Middle frontal gyrus (tissue), 1 donor: ENCODE results near the gene RNF150.
"Not testable (repeated sequence)": the region's sequence is repeated elsewhere in the genome, so short reads cannot be mapped to it uniquely, and the experiment has no call there.

Experiments
- DNase-seq: peaks from one replicate; pipeline ENCODE4 v3.0.0-alpha.2; 2015; ENCODE audit warnings: low spot score; ENCODE audit errors: extremely low spot score

Gene RNF150

GRCh38 chr4:140829825-140830224, 303.4 kb downstream of the RNF150 start:
- no peak for DNase-seq

DNA sequence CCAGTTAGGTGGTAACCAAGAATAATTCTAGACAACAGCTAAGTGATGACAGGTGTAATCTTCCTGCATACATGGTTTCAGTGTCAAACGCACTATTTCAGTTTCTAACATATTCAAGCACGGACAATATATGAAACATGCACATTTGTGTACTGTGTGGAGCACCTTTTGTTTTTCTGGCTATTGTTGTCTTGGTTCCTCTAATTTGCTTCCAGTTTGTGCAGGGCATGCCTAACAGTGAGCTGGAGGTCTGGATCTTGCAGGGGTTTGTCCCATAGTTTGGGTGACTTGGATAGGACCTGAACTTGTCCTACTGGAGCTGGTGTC, 306.6 kb downstream of the RNF150 start:
- no peak for DNase-seq

GRCh38 chr4:140820520-140820919, 312.7 kb downstream of the RNF150 start:
- DNase-seq: not testable (repeated sequence)

GRCh38 chr4:140819610-140820009, 313.7 kb downstream of the RNF150 start:
- no peak for DNase-seq

DNA sequence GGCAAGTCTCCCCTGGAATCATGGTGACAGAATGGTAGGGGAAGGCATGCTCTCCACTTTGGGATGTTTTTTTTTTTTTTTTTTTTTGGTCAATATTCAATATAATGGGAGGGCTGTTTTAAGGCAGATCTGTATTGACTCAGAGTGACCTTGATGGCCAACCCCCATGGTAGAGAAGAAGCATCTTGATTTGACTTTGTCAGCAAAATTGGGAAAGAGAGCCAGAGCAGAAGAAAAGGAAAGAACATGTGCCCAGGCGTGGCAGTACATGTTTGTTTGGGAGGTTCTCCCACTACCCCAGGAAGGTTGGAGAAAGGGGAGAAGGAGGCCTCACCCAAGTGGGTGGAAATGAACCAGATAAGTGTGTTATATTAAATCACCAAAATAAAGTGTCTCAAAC, 314.8 kb downstream of the RNF150 start:
- no peak for DNase-seq

- no peak for DNase-seq
These were observed 316.3 kb downstream of the RNF150 start for GRCh38 chr4:140816806-140817510.

GRCh38 chr4:140813804-140814203, 319.5 kb downstream of the RNF150 start:
- DNase-seq: no peak

GRCh38 chr4:140812916-140813315, 320.4 kb downstream of the RNF150 start:
- DNase-seq: no peak

DNA sequence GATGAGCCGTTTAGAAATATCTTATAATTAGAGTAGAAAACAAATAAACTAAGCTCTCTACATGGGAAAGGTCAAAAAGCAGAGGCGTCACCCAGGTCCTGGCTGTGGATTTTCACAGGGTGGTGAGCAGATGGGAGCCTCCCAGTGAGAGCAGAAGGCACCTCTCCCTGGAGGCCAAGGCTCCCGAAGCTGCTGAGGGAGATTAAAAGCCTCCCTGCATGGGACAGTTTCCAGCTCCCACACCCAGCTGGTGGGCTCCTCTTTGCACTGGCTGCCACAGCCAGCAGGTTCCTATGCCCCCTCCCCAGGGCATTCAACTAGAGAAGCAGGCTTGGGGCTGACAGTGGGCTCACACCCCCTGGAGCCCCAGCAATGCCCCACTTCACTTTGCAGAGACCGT, 321.8 kb downstream of the RNF150 start:
- no peak for DNase-seq

GRCh38 chr4:140810591-140811169, 322.6 kb downstream of the RNF150 start:
- DNase-seq: not testable (repeated sequence)
